Frontal cortex (tissue), 4 donors: ENCODE results near the gene GTF2H1. TPM values are rescaled to one million over a fixed set of nuclear protein-coding genes. Genes with fewer than 3 reads are reported as not detected.

Source experiments
- DNase-seq, 2 donors: peaks; one replicate each; pipeline ENCODE4 v3.0.0; 2012; ENCODE audit warnings: low spot score in 2 of 2
- FAIRE-seq: peaks from 2 replicates; lab custom pipeline; 2012; peaks lifted over from hg19 to GRCh38; lab: Jason Lieb, UNC
- total RNA-seq: library from RNA; depleted of rRNA; stranded (reverse); fragments of >200 nt; gene quantifications from one replicate; pipeline ENCODE4 v1.2.3, GENCODE V29; 2014
- donor health status: control.
- donor health status: control.
- donor health status: control.

GTF2H1 gene
- 69.7 TPM for total RNA-seq

- FAIRE-seq, result no peak
- DNase-seq, result peak; percentile 82 to 93
Observed at GRCh38 chr11:18321969-18322711, at the start of gene GTF2H1, which contains the start of gene HPS5. Gene GTF2H1 (plus strand): TSS chr11:18322567. CDS start chr11:18333075, 10,508 bp downstream. Gene HPS5 (minus strand): TSS chr11:18322140. CDS start chr11:18317858, 4,282 bp downstream.

DNA sequence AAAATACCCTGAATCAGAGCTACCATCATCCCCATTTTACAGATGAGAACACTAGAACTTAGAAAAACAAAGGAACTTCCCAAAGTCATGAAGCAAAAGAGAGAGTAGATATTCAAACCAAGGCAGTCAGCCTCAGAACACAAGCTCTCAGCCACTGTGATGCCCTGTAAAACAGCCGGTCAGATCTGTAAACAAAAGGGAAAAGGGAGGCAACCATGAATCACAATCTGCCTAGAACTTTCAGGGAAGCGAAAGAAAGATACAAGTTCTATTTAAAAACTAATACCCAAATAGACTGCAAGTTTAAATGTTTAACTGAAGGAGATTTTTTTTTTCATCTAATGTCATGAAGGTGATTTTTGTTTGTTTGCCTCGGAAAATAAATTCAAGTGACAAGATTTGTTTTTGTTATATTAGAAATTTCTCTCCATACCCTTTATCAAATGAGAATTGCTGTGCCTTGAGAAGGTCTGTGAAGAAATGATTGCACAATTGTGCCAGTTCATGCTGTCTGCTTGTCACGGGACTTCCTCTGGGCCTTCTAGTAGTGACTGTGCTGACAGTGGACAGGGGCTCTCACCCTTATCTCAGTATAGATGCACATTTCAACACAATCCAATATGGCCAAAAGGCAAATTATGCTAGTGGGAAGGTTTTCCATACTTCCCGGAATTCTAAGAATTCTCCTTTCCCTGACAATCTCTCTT lies 44.6 kb upstream of the GTF2H1 start:
- FAIRE-seq, result no peak
- no peak for DNase-seq

- FAIRE-seq, result no peak
- DNase-seq, result no peak
Observed at GRCh38 chr11:18280438-18281045, 41.8 kb upstream of the GTF2H1 start.

DNA sequence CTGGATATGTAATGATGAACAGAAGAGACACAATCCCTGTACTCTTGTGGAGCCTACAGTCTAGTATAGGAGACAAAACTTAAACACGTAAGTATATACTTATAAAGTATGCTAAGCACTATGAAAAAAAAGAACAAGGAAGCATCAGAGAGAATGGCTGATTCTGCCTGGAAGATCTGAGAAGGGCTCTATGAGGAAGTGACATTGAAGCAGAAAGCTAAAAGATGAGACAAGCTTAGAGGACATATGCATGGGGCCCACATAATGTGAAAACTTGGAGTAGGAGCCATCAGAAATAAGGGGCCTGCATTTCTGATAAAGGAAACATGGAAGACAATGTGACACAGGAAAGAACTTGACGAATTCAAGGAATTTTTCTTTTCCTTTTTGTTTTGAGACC lies 39.7 kb upstream of the GTF2H1 start:
- FAIRE-seq (no peak), DNase-seq (no peak)

DNA sequence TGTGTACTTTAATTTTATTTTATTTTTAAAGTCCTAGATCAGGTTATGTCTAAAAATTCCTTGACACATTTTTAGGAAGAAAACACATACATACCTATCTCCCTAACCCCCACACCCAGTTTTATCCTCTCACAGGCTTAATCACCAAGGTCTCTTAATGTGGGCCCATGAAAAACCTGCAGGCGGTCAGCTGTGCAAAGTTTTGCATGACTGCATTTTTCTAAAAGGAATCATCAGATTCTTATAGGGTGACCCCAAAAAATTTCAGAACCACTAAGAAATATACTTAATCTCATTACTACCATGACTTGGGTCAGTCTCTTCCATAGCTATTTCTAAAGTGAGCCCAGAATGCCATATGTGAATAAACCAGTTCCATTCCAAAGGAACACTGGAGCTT lies 36.5 kb upstream of the GTF2H1 start:
- no peak for DNase-seq
- no peak for FAIRE-seq

DNA sequence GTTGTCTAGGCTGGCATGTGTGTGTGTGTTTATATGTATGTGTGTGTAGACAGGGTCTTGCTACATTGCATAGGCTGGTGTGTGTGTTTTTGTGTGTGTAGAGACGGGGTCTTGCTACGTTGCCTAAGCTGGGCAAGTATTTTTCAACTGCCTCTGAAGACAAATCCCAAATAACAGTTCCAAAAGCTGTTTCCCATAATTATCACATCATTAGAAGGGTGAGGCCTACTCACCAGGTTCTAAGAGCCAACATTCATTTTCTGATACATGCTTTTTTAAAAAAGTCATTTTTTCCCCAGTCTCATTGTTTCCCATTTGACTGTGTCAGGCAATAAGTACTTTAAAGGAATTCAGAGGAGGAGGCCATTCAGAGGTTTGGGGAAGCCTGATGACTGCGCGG lies 33.5 kb upstream of the GTF2H1 start:
- no peak for FAIRE-seq

DNA sequence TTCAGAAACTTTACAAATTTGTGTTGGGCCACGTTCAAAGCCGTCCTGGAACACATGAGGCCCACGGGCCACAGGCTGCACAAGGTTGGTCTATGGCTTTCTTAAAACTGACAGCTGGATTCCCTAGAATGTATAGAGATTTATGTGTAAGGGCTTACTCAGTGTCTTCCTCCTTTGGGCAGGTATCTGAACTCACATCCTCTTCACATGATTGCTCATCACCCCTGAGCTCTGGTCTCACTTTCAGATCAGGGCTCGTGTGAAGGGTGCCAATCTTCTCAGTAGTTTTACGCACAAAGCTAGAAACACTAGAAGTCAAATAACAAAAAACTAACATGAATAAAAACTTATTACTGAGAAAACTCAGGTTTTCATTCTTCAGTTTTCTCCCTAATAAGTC lies 27.5 kb upstream of the GTF2H1 start:
- DNase-seq, result no peak
- no peak for FAIRE-seq

More for the DNA sequence above, 33.5 kb upstream of the GTF2H1 start:
- DNase-seq, result no peak

- no peak for DNase-seq
- FAIRE-seq, result no peak
Observed at GRCh38 chr11:18295316-18295715, 27.1 kb upstream of the GTF2H1 start.

GRCh38 chr11:18299721-18300120 lies 22.6 kb upstream of the GTF2H1 start:
- no peak for FAIRE-seq
- DNase-seq, result no peak

GRCh38 chr11:18304745-18305144 lies 17.6 kb upstream of the GTF2H1 start:
- DNase-seq, result no peak
- FAIRE-seq, result no peak

- peak; percentile 43 for FAIRE-seq
Observed at GRCh38 chr11:18307461-18308139, 14.8 kb upstream of the GTF2H1 start.

GRCh38 chr11:18308242-18308641 lies 14.1 kb upstream of the GTF2H1 start:
- no peak for FAIRE-seq

More at GRCh38 chr11:18307461-18308139, 14.8 kb upstream of the GTF2H1 start:
- DNase-seq, result no peak

DNA sequence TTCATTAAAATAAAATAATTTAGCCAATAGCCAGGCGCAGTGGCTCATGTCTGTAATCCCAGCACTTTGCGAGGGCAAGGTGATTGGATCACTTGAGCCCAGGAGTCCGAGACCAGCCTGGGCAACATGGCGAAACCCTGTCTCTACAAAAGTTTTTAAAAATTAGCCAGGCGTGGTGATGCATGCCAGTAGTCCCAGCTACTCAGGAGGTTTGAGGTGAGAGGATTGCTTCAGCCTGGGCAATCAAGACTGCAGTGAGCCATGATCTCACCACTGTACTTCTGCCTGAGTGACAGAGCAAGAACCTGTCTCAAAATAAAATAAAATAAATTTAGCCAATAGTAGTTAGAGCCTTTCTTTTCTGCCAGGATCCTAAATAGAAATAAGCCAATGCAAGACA lies 12.7 kb upstream of the GTF2H1 start:
- no peak for FAIRE-seq
- no peak for DNase-seq

More at GRCh38 chr11:18308242-18308641, 14.1 kb upstream of the GTF2H1 start:
- DNase-seq, result no peak

DNA sequence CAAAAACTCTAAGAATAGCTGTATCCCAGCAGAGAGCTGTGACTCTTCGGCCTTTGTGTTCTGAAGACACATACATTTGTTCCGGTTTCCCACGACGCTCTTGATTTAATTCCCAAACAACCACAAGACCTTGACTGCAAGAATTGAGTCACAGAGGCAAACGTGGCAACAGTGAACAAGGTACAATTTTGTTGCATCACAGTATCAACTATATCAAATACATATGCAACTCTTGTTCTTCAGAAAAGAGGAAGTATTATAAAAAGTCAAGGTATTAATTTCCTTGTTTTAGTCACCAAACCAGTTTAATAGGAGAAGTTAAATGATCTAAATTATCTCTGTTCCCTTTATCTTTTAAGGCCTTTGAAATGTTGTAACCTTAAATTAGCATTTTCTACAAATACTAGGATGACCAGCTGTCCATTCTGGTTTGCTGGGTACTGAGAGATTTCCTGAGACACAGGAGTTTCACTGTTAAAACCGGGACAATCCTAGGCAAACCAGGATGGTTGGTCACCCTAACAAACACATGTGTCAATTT lies 11.5 kb upstream of the GTF2H1 start:
- FAIRE-seq (no peak), DNase-seq (no peak)

DNA sequence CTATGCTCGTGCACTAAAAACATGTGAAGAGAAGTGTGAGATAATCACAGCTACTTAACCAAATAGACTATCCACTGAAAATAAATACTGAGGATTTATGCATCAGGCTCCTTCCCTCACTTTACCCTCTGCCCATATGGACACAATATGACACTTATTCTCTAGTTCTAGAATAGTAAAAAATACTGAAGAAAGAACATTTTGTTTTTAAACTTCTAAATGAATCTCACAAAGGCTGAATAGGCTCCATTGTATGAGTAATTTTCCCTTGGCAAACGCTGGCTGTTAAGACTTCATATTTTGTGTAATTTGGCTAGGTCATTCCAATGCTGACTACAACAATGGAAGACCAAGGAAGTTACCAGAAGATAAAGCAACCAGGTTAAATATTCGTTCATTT lies 10.4 kb upstream of the GTF2H1 start:
- FAIRE-seq (no peak), DNase-seq (no peak)

DNA sequence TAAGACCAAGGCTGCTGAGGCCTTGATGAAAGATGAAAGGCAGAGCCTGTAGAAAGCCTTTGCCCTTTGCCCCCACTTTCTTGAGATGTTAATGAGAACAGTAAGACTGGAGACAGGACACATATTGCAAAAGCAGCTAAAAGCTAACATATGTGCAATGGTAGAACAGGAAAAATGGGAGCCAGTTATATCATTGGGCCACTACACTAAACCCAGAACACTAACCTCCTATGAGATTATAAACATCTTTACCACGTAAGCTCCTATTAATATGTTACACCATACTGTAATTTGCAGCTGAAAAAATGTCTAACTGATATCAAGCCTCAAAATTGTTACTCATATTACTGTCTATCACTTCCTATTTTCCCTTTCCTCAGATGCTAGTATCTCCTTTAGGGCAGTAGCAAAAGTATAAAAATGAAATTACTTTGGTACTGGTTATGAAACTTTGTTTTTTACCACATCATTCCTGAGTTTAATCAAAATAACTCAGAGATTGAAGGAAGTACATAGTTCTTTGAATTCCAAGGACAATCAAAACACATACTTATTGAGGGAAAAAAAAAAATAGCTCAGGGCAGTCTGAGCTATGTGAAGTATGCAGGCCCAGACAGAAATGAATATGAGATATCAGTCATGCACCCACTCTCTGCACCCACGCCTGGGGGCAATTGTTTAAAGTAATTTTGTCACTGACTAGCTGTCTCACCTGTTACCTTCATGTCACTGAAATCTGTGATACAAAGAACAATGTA lies 9.5 kb upstream of the GTF2H1 start:
- FAIRE-seq (no peak), DNase-seq (no peak)

DNA sequence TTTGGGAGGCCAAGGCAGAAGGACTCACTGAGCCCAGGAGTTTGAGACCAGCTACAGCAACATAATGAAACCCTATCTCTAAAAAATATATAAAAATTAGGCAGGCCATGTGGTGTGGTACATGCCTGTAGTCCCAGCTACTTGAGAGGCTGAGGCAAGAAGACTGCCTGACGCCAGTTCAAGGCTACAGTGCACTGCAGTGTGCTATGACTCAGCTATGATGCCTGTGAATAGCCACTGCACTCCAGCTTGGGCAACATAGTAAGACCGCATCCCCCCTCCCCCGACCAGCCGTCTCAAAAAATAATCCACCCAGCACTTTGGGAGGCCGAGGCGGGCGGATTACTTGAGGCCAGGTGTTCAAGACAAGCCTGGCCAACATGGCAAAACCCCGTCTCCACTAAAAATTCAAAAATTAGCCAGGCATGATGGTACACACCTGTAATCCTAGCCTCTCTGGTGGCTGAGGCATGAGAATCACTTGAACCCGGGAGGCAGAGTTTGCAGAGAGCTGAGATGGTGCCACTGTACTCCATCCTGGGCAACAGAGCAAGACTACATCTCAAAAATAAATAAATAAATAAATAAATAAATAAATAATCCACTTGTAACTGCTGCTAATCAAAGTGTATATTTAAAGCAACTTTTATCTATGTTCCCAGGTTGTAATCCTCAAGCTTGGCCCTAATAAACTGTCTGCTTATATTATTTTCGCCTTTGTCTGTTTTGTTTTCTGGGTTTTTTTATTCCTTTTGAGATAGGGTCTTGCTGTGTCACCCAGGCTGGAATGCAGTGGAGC lies 8.2 kb upstream of the GTF2H1 start:
- DNase-seq (no peak), FAIRE-seq (no peak)

GRCh38 chr11:18314784-18315523 lies 7.4 kb upstream of the GTF2H1 start:
- FAIRE-seq, result no peak
- DNase-seq, result no peak
